ENCODE data around the gene TET3.

Gene TET3

GRCh38 chr2:73971722-73972121 lies 13.0 kb upstream of the TET3 start:
- H3K9me3 Mint-ChIP-seq, result no peaks in the 10 kb centered on the region
- no peaks in the 10 kb centered on the region for H3K27me3 Mint-ChIP-seq (ENCODE audit: low read depth)
- peak overlapping the region; percentile 77 for H3K4me3 Mint-ChIP-seq
- no peak for DNase-seq (ENCODE audit: low spot score)
- no peaks in the 10 kb centered on the region for H3K36me3 Mint-ChIP-seq (ENCODE audit: low read depth)
- peaks cover 46% of the 10 kb centered on the region for H3K4me1 Mint-ChIP-seq (ENCODE audit: low read depth)
- H3K27ac Mint-ChIP-seq, result peak overlapping the region; percentile 81

GRCh38 chr2:73972846-73973245 lies 11.9 kb upstream of the TET3 start:
- H3K27me3 Mint-ChIP-seq (ENCODE audit: low read depth), result no peaks in the 10 kb centered on the region
- H3K36me3 Mint-ChIP-seq (ENCODE audit: low read depth), result no peaks in the 10 kb centered on the region
- H3K4me3 Mint-ChIP-seq, result no peak overlapping the region
- H3K9me3 Mint-ChIP-seq, result no peaks in the 10 kb centered on the region
- no peak overlapping the region for H3K27ac Mint-ChIP-seq
- DNase-seq (ENCODE audit: low spot score), result no peak
- peaks cover 49% of the 10 kb centered on the region for H3K4me1 Mint-ChIP-seq (ENCODE audit: low read depth)

GRCh38 chr2:73975731-73976130 lies 9.0 kb upstream of the TET3 start:
- DNase-seq (ENCODE audit: low spot score), result no peak
- Mint-ChIP-seq H3K4me1 (ENCODE audit: low read depth) (peaks cover 59% of the 10 kb centered on the region), H3K9me3 (no peaks in the 10 kb centered on the region), H3K36me3 (ENCODE audit: low read depth) (no peaks in the 10 kb centered on the region), H3K4me3 (no peak overlapping the region), H3K27ac (no peak overlapping the region), H3K27me3 (ENCODE audit: low read depth) (no peaks in the 10 kb centered on the region)

- no peak for DNase-seq (ENCODE audit: low spot score)
- Mint-ChIP-seq H3K4me1 (ENCODE audit: low read depth) (peaks cover 56% of the 10 kb centered on the region), H3K9me3 (no peaks in the 10 kb centered on the region), H3K4me3 (no peak overlapping the region), H3K27me3 (ENCODE audit: low read depth) (no peaks in the 10 kb centered on the region), H3K27ac (no peak overlapping the region), H3K36me3 (ENCODE audit: low read depth) (no peaks in the 10 kb centered on the region)
These were observed 7.9 kb upstream of the TET3 start for GRCh38 chr2:73976803-73977202.

- peaks cover 54% of the 10 kb centered on the region for H3K4me1 Mint-ChIP-seq (ENCODE audit: low read depth)
- no peaks in the 10 kb centered on the region for H3K9me3 Mint-ChIP-seq
- H3K27me3 Mint-ChIP-seq (ENCODE audit: low read depth), result no peaks in the 10 kb centered on the region
- H3K36me3 Mint-ChIP-seq (ENCODE audit: low read depth), result no peaks in the 10 kb centered on the region
- H3K4me3 Mint-ChIP-seq, result no peak overlapping the region
- DNase-seq (ENCODE audit: low spot score), result no peak
- H3K27ac Mint-ChIP-seq, result no peak overlapping the region
These were observed 7.2 kb upstream of the TET3 start for GRCh38 chr2:73977466-73977865.

GRCh38 chr2:73979021-73979420 lies 5.7 kb upstream of the TET3 start:
- peaks cover 3% of the 10 kb centered on the region for H3K36me3 Mint-ChIP-seq (ENCODE audit: low read depth)
- peak; percentile 71 for DNase-seq (ENCODE audit: low spot score)
- H3K27me3 Mint-ChIP-seq (ENCODE audit: low read depth), result no peaks in the 10 kb centered on the region
- peak overlapping the region; percentile 45 for H3K27ac Mint-ChIP-seq
- peaks cover 62% of the 10 kb centered on the region for H3K4me1 Mint-ChIP-seq (ENCODE audit: low read depth)
- no peaks in the 10 kb centered on the region for H3K9me3 Mint-ChIP-seq
- peak overlapping the region; percentile 59 for H3K4me3 Mint-ChIP-seq

GRCh38 chr2:73979686-73980085 lies 5.0 kb upstream of the TET3 start:
- H3K4me3 Mint-ChIP-seq, result peak overlapping the region; percentile 59
- DNase-seq (ENCODE audit: low spot score), result no peak
- H3K36me3 Mint-ChIP-seq (ENCODE audit: low read depth), result peaks cover 3% of the 10 kb centered on the region
- peaks cover 62% of the 10 kb centered on the region for H3K4me1 Mint-ChIP-seq (ENCODE audit: low read depth)
- no peaks in the 10 kb centered on the region for H3K9me3 Mint-ChIP-seq
- no peaks in the 10 kb centered on the region for H3K27me3 Mint-ChIP-seq (ENCODE audit: low read depth)
- H3K27ac Mint-ChIP-seq, result peak overlapping the region; percentile 45

- Mint-ChIP-seq H3K9me3 (no peaks in the 10 kb centered on the region), H3K27me3 (ENCODE audit: low read depth) (no peaks in the 10 kb centered on the region), H3K27ac (no peak overlapping the region), H3K4me1 (ENCODE audit: low read depth) (peaks cover 59% of the 10 kb centered on the region), H3K4me3 (peak overlapping the region; percentile 79), H3K36me3 (ENCODE audit: low read depth) (peaks cover 3% of the 10 kb centered on the region)
- DNase-seq (ENCODE audit: low spot score), result no peak
These were observed 4.1 kb upstream of the TET3 start for GRCh38 chr2:73980566-73980965.

- DNase-seq (ENCODE audit: low spot score), result no peak
- Mint-ChIP-seq H3K9me3 (no peaks in the 10 kb centered on the region), H3K36me3 (ENCODE audit: low read depth) (peaks cover 7% of the 10 kb centered on the region), H3K4me3 (peak overlapping the region; percentile 79), H3K27me3 (ENCODE audit: low read depth) (no peaks in the 10 kb centered on the region), H3K27ac (peak overlapping the region; percentile 19), H3K4me1 (ENCODE audit: low read depth) (peaks cover 62% of the 10 kb centered on the region)
These were observed 3.4 kb upstream of the TET3 start for GRCh38 chr2:73981081-73982001.

- Mint-ChIP-seq H3K27ac (no peak overlapping the region), H3K27me3 (ENCODE audit: low read depth) (no peaks in the 10 kb centered on the region), H3K4me1 (ENCODE audit: low read depth) (peaks cover 67% of the 10 kb centered on the region), H3K36me3 (ENCODE audit: low read depth) (peaks cover 13% of the 10 kb centered on the region), H3K9me3 (no peaks in the 10 kb centered on the region), H3K4me3 (no peak overlapping the region)
- DNase-seq (ENCODE audit: low spot score), result no peak
These were observed 2.5 kb upstream of the TET3 start for GRCh38 chr2:73982140-73982617.

GRCh38 chr2:73983322-73984202 lies 1.1 kb upstream of the TET3 start:
- no peaks in the 10 kb centered on the region for H3K27me3 Mint-ChIP-seq (ENCODE audit: low read depth)
- DNase-seq (ENCODE audit: low spot score), result no peak

GRCh38 chr2:73984922-73985307 lies 205 bp downstream of the TET3 start:
- H3K9me3 Mint-ChIP-seq, result no peaks in the 10 kb centered on the region
- H3K27me3 Mint-ChIP-seq (ENCODE audit: low read depth), result no peaks in the 10 kb centered on the region
- H3K4me1 Mint-ChIP-seq (ENCODE audit: low read depth), result peaks cover 65% of the 10 kb centered on the region
- no peak overlapping the region for H3K27ac Mint-ChIP-seq
- H3K4me3 Mint-ChIP-seq, result no peak overlapping the region
- peaks cover 32% of the 10 kb centered on the region for H3K36me3 Mint-ChIP-seq (ENCODE audit: low read depth)
- no peak for DNase-seq (ENCODE audit: low spot score)

More at GRCh38 chr2:73983322-73984202, 1.1 kb upstream of the TET3 start:
- H3K27ac Mint-ChIP-seq, result peak overlapping the region; percentile 73
- peaks cover 20% of the 10 kb centered on the region for H3K36me3 Mint-ChIP-seq (ENCODE audit: low read depth)
- peak overlapping the region; percentile 78 for H3K4me3 Mint-ChIP-seq
- H3K9me3 Mint-ChIP-seq, result no peaks in the 10 kb centered on the region
- H3K4me1 Mint-ChIP-seq (ENCODE audit: low read depth), result peaks cover 68% of the 10 kb centered on the region

GRCh38 chr2:73985308-73986084 lies 786 bp downstream of the TET3 start:
- peak overlapping the region; percentile 86 for H3K27ac Mint-ChIP-seq

More at GRCh38 chr2:73985308-73986084, 786 bp downstream of the TET3 start:
- Mint-ChIP-seq H3K9me3 (peaks cover under 1% of the 10 kb centered on the region), H3K4me3 (peak overlapping the region; percentile 82), H3K36me3 (ENCODE audit: low read depth) (peaks cover 38% of the 10 kb centered on the region), H3K27me3 (ENCODE audit: low read depth) (no peaks in the 10 kb centered on the region), H3K4me1 (ENCODE audit: low read depth) (peaks cover 62% of the 10 kb centered on the region)
- peak; percentile 77 for DNase-seq (ENCODE audit: low spot score)

Measured in T-helper 2 cell treated with Interferon-gamma antibody and Interleukin-4, amounts not matched to agents 5 μg/mL and 100 μg/mL, for 36 hours (primary cell).